Stomach (tissue), 9 donors: ENCODE data around the gene DACH1. TPM values are rescaled to one million over a fixed set of nuclear protein-coding genes. Genes with fewer than 3 reads are reported as not detected.

Experiments used
- DNase-seq, 2 donors: peaks; one replicate each; pipeline versions ENCODE4 v3.0.0 to v3.0.0-alpha.2; 2013 to 2019
- H3K27ac ChIP-seq, 5 donors: fragments of 200-600 bp in 4 of 5; sonication (generic) in 4 of 5; one replicate each; pipeline ENCODE4 v1.5.1; 2013 to 2019; ENCODE audit warnings: mild to moderate bottlenecking in 1 of 5, moderate library complexity in 1 of 5
- H3K27me3 ChIP-seq, 3 donors: fragments of 200-600 bp; sonication (generic); one replicate each; pipeline ENCODE4 v1.5.1; 2017 to 2019; ENCODE audit warnings: mixed run types in 1 of 3
- H3K36me3 ChIP-seq, 4 donors: fragments of 200-600 bp; sonication (generic); 1 replicate in 3 of 4; 2 replicates in 1 of 4; pipeline ENCODE4 v1.5.1; 2016 to 2019
- H3K4me1 ChIP-seq, 4 donors: fragments of 200-600 bp; sonication (generic); one replicate each; pipeline ENCODE4 v1.5.1; 2016 to 2019
- H3K4me3 ChIP-seq, 4 donors: fragments of 200-600 bp; sonication (generic) in 3 of 4; one replicate each; pipeline ENCODE4 v1.5.1; 2016 to 2019; ENCODE audit warnings: mild to moderate bottlenecking in 1 of 4
- H3K9me3 ChIP-seq, 4 donors: fragments of 200-600 bp; sonication (generic); one replicate each; pipeline ENCODE4 v1.5.1; 2016 to 2019
- EP300 ChIP-seq: sonication (generic); formaldehyde crosslinking; IDR thresholded peaks from one replicate; pipeline ENCODE4 v1.6.1; 2017; ENCODE audit warnings: antibody characterized with exemption
- POLR2A ChIP-seq, 4 donors: fragments of 450-650 bp; IDR thresholded peaks; one replicate each; pipeline ENCODE4 v1.6.1; 2016; ENCODE audit warnings: antibody characterized with exemption in 4 of 4, control low read depth in 2 of 4, mild to moderate bottlenecking in 1 of 4, moderate library complexity in 1 of 4
- POLR2AphosphoS5 ChIP-seq, 3 donors: sonication (generic); formaldehyde crosslinking; IDR thresholded peaks; one replicate each; pipeline ENCODE4 v1.6.1; 2016; ENCODE audit warnings: antibody characterized with exemption in 3 of 3
- WGBS, 5 donors: extraction: QIAGEN DNeasy Blood & Tissue Kit in 3 of 5; methylation state at CpG; one replicate each; pipeline versions ENCODE4 v1.1.5 to v1.1.7; 2013 to 2018; 5-methylcytosine and 5-hydroxymethylcytosine counted together
- intact Hi-C: fragments of 100-400 bp; cut with DNase I; formaldehyde crosslinking; loops from one replicate; pipeline ENCODE4 v1.15.1; 2023; ENCODE audit warnings: low total_unique reads
- polyA plus RNA-seq, 3 donors: library from polyadenylated mRNA; stranded (reverse); fragments of 200-250 nt; gene quantifications; one replicate each; pipeline ENCODE4 v1.2.3, GENCODE V29; 2013
- total RNA-seq, 5 donors: library from RNA; depleted of rRNA; stranded (reverse); fragments of >200 nt; gene quantifications; one replicate each; pipeline versions ENCODE4 v1.1.0 to v1.2.3, GENCODE V29; 2014 to 2016
- TF ChIP-seq, protein P1 (sequence below), 7 experiments: fragments of 450-650 bp in 4 of 7; fragments of 200-600 bp in 3 of 7; sonication (generic) in 3 of 7; IDR thresholded peaks; one replicate each; pipeline ENCODE4 v1.5.1; 2016 to 2019; ENCODE audit warnings: antibody characterized with exemption in 7 of 7, control low read depth in 2 of 7, mild to moderate bottlenecking in 1 of 7
- donor health status: healthy with polysubstance abuse.
- donor health status: Bipolar disorder and iron deficiency.
- donor health status: healthy.

DACH1 gene
- total and polyA plus RNA-seq, 8 donors: 0.28 to 9.4 (median 2.9) TPM; not detected in 1

DNA sequence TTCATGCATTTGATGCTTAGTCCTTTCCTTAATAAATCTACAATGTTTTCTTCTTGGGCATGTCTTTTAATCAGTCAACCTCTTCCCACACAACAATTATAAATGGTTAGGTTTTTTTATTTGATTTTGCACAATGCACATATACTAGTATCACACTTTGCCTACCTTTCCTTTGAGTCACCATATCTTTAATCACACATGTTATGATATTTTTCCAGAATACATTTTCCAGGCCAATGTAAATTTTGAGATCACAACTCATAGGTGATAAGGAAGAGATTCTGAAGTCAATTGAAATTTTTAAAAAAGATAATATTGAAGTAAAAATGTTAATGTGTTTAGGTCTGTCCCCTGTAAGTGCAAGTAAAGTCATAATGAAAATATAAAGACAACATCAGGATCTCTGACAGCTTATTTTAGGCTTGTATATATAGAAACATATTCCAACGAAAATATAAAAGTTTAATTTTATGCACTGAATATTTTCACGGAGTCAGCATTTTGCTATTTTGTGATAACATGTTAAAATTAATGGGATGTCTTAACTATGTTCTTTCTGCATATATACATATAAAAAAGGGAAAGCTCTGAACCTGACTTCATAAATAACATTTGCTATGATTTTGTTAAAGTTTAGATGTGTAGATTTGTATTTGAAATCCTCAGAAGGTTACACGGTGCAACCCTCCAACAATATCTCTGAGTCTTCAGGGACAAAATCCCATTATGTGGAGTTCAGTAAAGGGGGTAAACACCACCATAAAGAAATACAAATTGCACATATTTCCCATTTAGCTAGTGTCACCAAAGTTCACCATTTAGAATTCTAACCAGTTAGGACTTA is 351.9 kb downstream of the DACH1 start:
- H3K4me1 ChIP-seq: no peaks in the 10 kb centered on the region
- no peaks in the 10 kb centered on the region for H3K27me3 ChIP-seq
- WGBS, 5 donors: 56 to 65% (median 58%) methylated on average over 3 of the region's 3 CpGs
- no peaks in the 10 kb centered on the region for H3K9me3 ChIP-seq
- intact Hi-C loops: no loop called here
- no peak overlapping the region for H3K4me3 ChIP-seq
- H3K27ac ChIP-seq: no peak overlapping the region
- DNase-seq: no peak
- TF ChIP-seq POLR2AphosphoS5 (IDR thresholded peaks at IDR 0.05): no peak
- TF ChIP-seq EP300: no peak
- TF ChIP-seq, protein P1, sequence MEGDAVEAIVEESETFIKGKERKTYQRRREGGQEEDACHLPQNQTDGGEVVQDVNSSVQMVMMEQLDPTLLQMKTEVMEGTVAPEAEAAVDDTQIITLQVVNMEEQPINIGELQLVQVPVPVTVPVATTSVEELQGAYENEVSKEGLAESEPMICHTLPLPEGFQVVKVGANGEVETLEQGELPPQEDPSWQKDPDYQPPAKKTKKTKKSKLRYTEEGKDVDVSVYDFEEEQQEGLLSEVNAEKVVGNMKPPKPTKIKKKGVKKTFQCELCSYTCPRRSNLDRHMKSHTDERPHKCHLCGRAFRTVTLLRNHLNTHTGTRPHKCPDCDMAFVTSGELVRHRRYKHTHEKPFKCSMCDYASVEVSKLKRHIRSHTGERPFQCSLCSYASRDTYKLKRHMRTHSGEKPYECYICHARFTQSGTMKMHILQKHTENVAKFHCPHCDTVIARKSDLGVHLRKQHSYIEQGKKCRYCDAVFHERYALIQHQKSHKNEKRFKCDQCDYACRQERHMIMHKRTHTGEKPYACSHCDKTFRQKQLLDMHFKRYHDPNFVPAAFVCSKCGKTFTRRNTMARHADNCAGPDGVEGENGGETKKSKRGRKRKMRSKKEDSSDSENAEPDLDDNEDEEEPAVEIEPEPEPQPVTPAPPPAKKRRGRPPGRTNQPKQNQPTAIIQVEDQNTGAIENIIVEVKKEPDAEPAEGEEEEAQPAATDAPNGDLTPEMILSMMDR (IDR thresholded peaks at IDR 0.05): no peak
- TF ChIP-seq POLR2A (IDR thresholded peaks at IDR 0.05): no peak
- H3K36me3 ChIP-seq: no peaks in the 10 kb centered on the region

DNA sequence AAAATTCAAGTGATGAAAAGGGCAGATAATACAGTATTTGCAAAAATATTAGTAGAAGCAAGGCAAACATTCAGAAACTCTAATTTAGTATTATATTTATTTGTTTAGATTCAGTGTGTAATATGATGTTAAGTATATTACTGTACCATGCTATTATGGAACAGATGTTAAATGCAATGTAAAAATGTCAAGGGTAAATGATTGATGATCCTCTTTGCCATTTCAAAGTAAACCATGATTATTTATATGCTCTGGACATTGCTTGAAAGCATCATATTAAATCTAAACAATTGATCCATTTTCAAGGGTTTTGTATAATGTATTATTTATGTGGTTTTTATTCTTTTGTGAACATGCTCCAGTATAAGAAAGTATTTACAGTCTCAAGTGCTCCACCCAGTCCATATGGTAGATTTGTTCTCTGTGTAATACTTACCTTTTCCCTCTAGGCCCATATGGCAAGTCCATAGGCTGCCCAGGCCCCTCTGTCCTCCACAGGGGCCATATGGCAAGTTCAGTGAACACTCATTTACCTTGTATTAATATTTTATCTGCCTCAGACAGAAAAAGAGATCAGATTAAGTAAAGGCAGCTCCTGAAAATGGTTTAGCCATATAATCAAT is 353.5 kb downstream of the DACH1 start:
- Histone ChIP-seq H3K36me3 (no peaks in the 10 kb centered on the region), H3K27ac (no peak overlapping the region), H3K9me3 (no peaks in the 10 kb centered on the region), H3K4me1 (no peaks in the 10 kb centered on the region), H3K4me3 (no peak overlapping the region), H3K27me3 (no peaks in the 10 kb centered on the region)
- DNase-seq: no peak
- intact Hi-C loops: no loop called here
- no peak for TF ChIP-seq POLR2AphosphoS5 (IDR thresholded peaks at IDR 0.05)
- TF ChIP-seq, protein P1 (IDR thresholded peaks at IDR 0.05): no peak
- TF ChIP-seq EP300: no peak
- TF ChIP-seq POLR2A (IDR thresholded peaks at IDR 0.05): no peak

DNA sequence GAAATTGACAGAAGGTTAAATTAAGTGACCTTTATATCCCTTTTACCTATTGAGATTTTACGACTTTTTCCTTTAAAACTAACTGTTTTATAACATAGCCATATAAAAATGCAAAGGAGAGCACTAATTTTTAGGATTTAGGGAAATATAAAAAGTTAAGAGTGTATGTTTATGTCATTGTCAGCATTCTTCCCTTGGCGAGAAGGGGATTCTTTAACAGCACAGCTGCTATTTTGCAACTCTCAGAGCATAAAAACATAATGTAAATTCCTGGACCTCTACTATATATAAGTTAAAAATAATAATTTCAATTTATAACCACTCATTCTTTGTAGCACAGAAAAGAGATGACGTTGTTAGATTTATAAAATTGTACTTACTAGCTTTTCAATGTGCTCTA is 363.2 kb downstream of the DACH1 start:
- Histone ChIP-seq H3K27ac (no peak overlapping the region), H3K4me3 (no peak overlapping the region), H3K9me3 (no peaks in the 10 kb centered on the region), H3K27me3 (no peaks in the 10 kb centered on the region), H3K36me3 (no peaks in the 10 kb centered on the region), H3K4me1 (no peaks in the 10 kb centered on the region)
- intact Hi-C loops: no loop called here
- WGBS, 5 donors: 79 to 90% (median 87%) methylated on average over 3 of the region's 3 CpGs
- no peak for DNase-seq
- TF ChIP-seq POLR2A (IDR thresholded peaks at IDR 0.05) (no peak), POLR2AphosphoS5 (IDR thresholded peaks at IDR 0.05) (no peak), EP300 (no peak)
- TF ChIP-seq, protein P1 (IDR thresholded peaks at IDR 0.05): no peak

DNA sequence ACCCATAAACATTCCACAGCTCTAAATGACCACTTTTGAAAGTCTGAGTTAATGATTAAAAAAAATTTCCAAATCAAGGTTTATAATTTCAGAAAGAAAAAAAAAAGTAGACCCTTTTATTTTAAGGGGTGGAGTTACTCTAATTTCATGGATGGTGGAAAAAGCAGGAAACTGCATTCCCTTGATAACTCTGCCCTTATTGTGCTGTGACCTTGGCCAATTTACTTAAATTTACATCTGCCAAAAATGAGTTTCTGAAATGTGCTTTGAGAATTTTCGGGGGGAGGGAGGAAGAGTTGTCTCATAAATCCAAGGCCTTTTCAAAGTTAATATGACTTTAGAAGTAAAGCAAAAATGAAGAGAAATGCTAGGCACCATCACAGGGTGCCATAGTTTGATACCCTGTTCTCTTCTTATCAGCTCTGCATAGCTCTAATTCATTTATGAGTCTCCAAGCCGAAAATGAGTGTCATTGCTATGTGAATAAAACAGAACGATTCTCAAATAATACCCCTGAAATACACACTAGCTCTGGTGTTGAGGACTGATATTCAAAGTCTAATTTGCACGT is 367.0 kb downstream of the DACH1 start:
- no peaks in the 10 kb centered on the region for H3K27me3 ChIP-seq
- no peaks in the 10 kb centered on the region for H3K9me3 ChIP-seq
- 83 to 87% (median 86%) methylated on average over 4 of the region's 4 CpGs for WGBS, 5 donors
- H3K4me1 ChIP-seq: no peaks in the 10 kb centered on the region
- DNase-seq: no peak
- intact Hi-C loops: no loop called here
- H3K4me3 ChIP-seq: no peak overlapping the region
- no peak for TF ChIP-seq POLR2A (IDR thresholded peaks at IDR 0.05)
- TF ChIP-seq, protein P1 (IDR thresholded peaks at IDR 0.05): no peak
- TF ChIP-seq EP300: no peak
- TF ChIP-seq POLR2AphosphoS5 (IDR thresholded peaks at IDR 0.05): no peak
- no peaks in the 10 kb centered on the region for H3K36me3 ChIP-seq
- H3K27ac ChIP-seq: no peak overlapping the region
